Fibroblast of the aortic adventitia (primary cell): Measurements from ENCODE around the gene SPATC1L. TPM values are rescaled to one million over a fixed set of nuclear protein-coding genes. Genes with fewer than 3 reads are reported as not detected.

Experiments used
- DNase-seq: peaks from one replicate; pipeline ENCODE4 v3.0.0-alpha.2; 2010; ENCODE audit warnings: low read depth
- H3K4me3 ChIP-seq: 2 replicates; pipeline ENCODE4 v1.5.1; 2011; ENCODE audit warnings: low read depth, mild to moderate bottlenecking, control low read depth, low read length, moderate library complexity
- CTCF ChIP-seq: IDR thresholded peaks from 2 replicates; pipeline ENCODE4 v1.5.1; 2011; ENCODE audit warnings: mild to moderate bottlenecking, low read length, control low read depth, inconsistent platforms; ENCODE audit not compliant: insufficient read depth
- total RNA-seq: library from RNA; depleted of rRNA; stranded (reverse); fragments of >200 nt; gene quantifications from 2 replicates; pipeline ENCODE4 v1.2.3, GENCODE V29; 2012; ENCODE audit warnings: low replicate concordance

The SPATC1L gene
- total RNA-seq, 1 donor, result 9.4 TPM

GRCh38 chr21:46126309-46127238 is 57.7 kb downstream of the SPATC1L start:
- DNase-seq, result no peak
- no peak for TF ChIP-seq CTCF
- no peak overlapping the region for H3K4me3 ChIP-seq

- no peak for TF ChIP-seq CTCF
- H3K4me3 ChIP-seq, result no peak overlapping the region
- no peak for DNase-seq
These were observed 58.4 kb downstream of the SPATC1L start for GRCh38 chr21:46125846-46126301.

- no peak for DNase-seq
- no peak for TF ChIP-seq CTCF
- H3K4me3 ChIP-seq, result no peak overlapping the region
These were observed 59.1 kb downstream of the SPATC1L start for GRCh38 chr21:46124926-46125845.

- H3K4me3 ChIP-seq, result no peak overlapping the region
- no peak for DNase-seq
- no peak for TF ChIP-seq CTCF
These were observed 60.0 kb downstream of the SPATC1L start for GRCh38 chr21:46124083-46124925.

- DNase-seq, result no peak
- TF ChIP-seq CTCF, result no peak
- H3K4me3 ChIP-seq, result no peak overlapping the region
These were observed 61.2 kb downstream of the SPATC1L start for GRCh38 chr21:46122758-46123683.
